Measurements from ENCODE around the gene MCF2L.
"Not testable (repeated sequence)": the region's sequence is repeated elsewhere in the genome, so short reads cannot be mapped to it uniquely, and the experiment has no call there.

The MCF2L gene

GRCh38 chr13:113046883-113047244 lies 77.8 kb downstream of the MCF2L start:
- in situ Hi-C loops (cut with HindIII; ENCODE audit: low sequenced_read_pairs): no loop called here

GRCh38 chr13:113047587-113047986 lies 78.6 kb downstream of the MCF2L start:
- in situ Hi-C loops (cut with HindIII; ENCODE audit: low sequenced_read_pairs): no loop called here

GRCh38 chr13:113048766-113049165 lies 79.8 kb downstream of the MCF2L start:
- in situ Hi-C loops (cut with HindIII; ENCODE audit: low sequenced_read_pairs): no loop called here

- in situ Hi-C loops (cut with HindIII; ENCODE audit: low sequenced_read_pairs): no loop called here
Measured at GRCh38 chr13:113049521-113049941, 80.5 kb downstream of the MCF2L start.

- in situ Hi-C loops (cut with HindIII; ENCODE audit: low sequenced_read_pairs): no loop called here
Measured at GRCh38 chr13:113049981-113050380, 81.0 kb downstream of the MCF2L start.

GRCh38 chr13:113050734-113051431 lies 81.9 kb downstream of the MCF2L start:
- in situ Hi-C loops (cut with HindIII; ENCODE audit: low sequenced_read_pairs): no loop called here

- in situ Hi-C loops (cut with HindIII; ENCODE audit: low sequenced_read_pairs): no loop called here
Measured at GRCh38 chr13:113051641-113052040, 82.6 kb downstream of the MCF2L start.

GRCh38 chr13:113052206-113052605 lies 83.2 kb downstream of the MCF2L start:
- in situ Hi-C loops (cut with HindIII; ENCODE audit: low sequenced_read_pairs): no loop called here

GRCh38 chr13:113052971-113053370 lies 84.0 kb downstream of the MCF2L start:
- in situ Hi-C loops (cut with HindIII; ENCODE audit: low sequenced_read_pairs): no loop called here

- in situ Hi-C loops (cut with HindIII; ENCODE audit: low sequenced_read_pairs): no loop called here
Measured at GRCh38 chr13:113053376-113053775, 84.4 kb downstream of the MCF2L start.

GRCh38 chr13:113053801-113054604 lies 85.0 kb downstream of the MCF2L start:
- in situ Hi-C loops (cut with HindIII; ENCODE audit: low sequenced_read_pairs): no loop called here

GRCh38 chr13:113057084-113057483 lies 88.1 kb downstream of the MCF2L start:
- in situ Hi-C loops (cut with HindIII; ENCODE audit: low sequenced_read_pairs): no loop called here

- in situ Hi-C loops (cut with HindIII; ENCODE audit: low sequenced_read_pairs): not testable (repeated sequence)
Measured at GRCh38 chr13:113057559-113057958, 88.5 kb downstream of the MCF2L start.

- in situ Hi-C loops (cut with HindIII; ENCODE audit: low sequenced_read_pairs): no loop called here
Measured at GRCh38 chr13:113058129-113058987, 89.3 kb downstream of the MCF2L start.

- in situ Hi-C loops (cut with HindIII; ENCODE audit: low sequenced_read_pairs): no loop called here
Measured at GRCh38 chr13:113058988-113059850, 90.2 kb downstream of the MCF2L start.

- in situ Hi-C loops (cut with HindIII; ENCODE audit: low sequenced_read_pairs): no loop called here
Measured at GRCh38 chr13:113059891-113060290, 90.9 kb downstream of the MCF2L start.

GRCh38 chr13:113060557-113061270 lies 91.7 kb downstream of the MCF2L start:
- in situ Hi-C loops (cut with HindIII; ENCODE audit: low sequenced_read_pairs): no loop called here

- in situ Hi-C loops (cut with HindIII; ENCODE audit: low sequenced_read_pairs): no loop called here
Measured at GRCh38 chr13:113061271-113061625, 92.2 kb downstream of the MCF2L start.

- in situ Hi-C loops (cut with HindIII; ENCODE audit: low sequenced_read_pairs): no loop called here
Measured at GRCh38 chr13:113061796-113062425, 92.9 kb downstream of the MCF2L start.
